ELF-1 (cell line): ENCODE measurements around the gene FASLG.
A peak's percentile ranks its signal among the peaks of the same experiment; 100 is the strongest.
"Not testable (repeated sequence)": the region's sequence is repeated elsewhere in the genome, so short reads cannot be mapped to it uniquely, and the experiment has no call there.

Experiments
- DNase-seq: peaks from one replicate; pipeline ENCODE4 v3.0.0-alpha.2; 2016; ENCODE audit warnings: low read depth, low spot score

Gene FASLG

DNA sequence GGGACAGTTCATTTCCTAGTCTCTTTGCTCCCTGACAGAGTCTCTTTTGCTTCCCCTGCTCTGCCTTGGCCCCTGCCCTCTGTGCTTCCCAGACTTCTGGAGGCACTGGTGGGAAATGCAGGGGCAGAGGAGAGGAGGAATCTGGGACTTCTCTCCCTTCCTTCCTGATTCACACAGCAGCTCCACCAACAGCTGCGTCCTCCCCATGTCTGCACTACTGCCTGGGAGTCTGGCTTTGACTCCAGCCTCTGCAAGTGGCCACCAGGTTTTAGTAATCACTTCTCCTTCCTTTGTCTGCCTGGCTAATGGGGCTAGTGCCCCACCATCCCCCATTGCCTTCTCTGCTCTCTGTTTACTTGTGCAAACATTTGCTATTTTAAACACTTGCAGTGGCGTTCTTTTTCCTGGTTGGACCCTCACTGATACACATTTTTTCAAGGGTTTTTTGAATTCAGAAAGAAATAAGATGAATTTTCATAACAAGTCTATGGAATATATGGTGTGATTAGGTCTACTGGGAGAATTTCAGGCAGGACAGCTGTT is 21.9 kb downstream of the FASLG start:
- DNase-seq = peak; percentile 20

DNA sequence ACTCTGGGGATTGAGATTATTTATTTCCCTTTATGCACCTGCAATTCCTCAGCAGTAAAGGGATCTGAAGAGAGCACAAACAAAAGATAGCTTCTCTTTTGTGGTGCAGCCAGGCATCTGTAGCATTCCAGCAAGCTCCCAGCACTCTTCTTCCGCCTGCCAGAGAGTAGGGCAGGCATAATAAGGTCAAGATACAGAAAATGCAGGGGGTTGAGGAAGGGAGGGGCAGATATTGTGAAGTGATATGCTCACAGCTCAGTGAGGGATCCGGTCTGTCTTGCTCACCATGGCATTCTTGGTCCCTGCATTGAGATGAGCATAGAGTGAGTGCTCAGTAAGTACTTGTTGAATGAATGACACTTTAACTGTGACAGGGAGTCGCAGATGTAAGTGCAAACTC is 23.9 kb downstream of the FASLG start:
- peak; percentile 46 for DNase-seq

DNA sequence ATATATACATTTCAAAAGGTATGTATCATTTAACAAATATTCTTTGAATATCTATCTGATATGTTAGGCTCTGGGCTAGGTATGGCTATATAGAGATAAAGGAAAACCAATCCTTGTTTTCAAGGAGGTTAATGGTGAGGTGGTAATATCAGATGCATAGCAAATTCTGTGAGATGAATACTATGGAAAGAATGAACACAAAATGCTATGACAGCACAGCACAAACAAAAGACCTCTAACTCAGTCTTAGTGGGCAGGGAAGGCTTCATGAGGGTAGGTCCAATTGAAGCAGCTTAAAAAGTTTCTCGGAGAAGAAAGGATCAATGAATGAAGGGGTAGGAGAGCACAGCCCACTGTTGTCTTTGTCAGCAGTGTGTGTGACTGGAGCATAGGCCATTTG is 27.2 kb downstream of the FASLG start:
- DNase-seq = no peak

DNA sequence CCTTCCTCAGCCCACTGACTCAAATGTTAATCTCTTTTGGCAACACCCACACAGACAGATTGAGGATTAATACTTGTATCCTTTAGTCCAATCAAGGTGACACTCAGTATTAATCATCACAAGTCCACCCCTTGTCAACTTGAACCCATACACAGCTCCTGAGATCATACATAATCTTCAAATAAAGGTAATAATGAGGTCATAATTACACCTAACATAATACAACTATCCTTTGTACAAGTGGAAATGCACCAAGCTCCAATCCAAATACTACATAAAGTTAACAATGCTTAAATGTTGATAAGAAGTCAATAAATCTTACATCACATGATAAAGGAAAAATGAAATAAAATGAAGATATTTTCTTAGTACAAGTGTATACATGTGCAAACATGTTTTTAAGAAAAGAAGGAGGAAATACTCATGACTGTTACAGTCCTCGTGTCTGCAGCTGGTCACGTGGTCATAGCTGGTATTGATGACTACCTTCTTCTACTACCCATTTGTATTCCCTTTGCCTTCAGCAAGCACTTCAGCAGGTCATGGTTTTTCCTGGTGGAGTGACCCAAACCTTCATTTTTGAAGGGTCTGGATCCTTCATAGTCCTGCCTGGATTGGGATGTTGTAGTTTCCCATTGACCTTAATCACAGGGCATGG is 29.7 kb downstream of the FASLG start:
- DNase-seq = not testable (repeated sequence)

DNA sequence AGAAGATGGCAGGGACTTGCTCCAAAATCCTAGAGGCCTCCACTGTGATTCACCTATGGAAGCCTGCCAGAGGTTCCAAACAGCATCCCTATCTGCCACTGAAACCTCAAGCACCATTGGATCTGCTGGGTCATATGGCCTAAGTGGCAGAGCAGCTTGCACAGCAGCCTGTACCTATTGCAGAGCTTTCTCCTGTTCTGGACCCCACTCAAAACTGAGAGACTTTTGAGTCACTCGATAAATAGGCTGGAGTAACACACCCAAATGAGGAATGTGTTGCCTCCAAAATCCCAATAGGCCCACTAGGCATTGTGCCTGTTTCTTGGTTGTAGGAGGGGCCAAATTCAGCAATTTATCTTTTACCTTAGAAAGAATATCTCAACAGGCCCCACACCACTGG is 32.0 kb downstream of the FASLG start:
- not testable (repeated sequence) for DNase-seq

DNA sequence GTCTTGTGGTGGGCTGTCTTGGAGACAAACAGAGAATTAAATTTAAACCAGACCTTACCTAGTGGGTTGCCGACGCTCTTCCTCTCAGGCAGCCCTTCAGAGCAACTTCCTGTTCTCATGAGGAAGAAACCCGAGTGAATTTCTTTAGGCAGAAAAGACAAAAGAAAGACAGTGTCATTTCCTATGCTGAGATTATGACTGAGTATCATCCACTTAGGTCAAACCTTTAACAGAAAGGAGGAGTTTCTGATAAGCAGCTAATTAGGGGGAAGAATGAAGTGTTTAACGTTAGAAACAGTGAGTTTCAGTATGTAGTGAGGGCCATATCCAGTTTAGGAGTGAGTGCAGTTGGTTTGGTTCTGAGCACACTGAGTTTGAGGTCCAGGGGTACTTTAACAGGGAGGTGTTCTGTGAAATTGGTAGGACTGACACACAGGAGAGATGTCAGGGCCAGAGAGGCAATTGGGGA is 38.7 kb downstream of the FASLG start:
- no peak for DNase-seq

DNA sequence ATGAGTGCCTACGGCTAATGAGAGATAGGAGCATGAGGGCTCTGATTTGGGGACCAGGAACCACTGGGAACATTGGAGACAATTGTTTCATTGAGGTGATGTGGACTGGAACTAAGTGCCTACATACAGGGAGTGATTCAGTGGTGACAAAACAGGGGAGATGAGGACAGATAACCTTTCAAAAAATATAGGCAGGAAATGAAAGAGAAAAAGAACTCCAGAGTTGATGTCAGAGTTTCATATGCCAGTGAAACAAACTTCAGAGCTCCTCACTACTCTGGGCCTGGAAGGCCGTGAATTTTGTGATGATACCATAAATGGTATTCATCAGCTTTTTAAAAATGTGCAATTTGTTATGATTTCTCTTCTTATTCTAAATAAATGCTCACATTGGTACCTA is 39.3 kb downstream of the FASLG start:
- no peak for DNase-seq

DNA sequence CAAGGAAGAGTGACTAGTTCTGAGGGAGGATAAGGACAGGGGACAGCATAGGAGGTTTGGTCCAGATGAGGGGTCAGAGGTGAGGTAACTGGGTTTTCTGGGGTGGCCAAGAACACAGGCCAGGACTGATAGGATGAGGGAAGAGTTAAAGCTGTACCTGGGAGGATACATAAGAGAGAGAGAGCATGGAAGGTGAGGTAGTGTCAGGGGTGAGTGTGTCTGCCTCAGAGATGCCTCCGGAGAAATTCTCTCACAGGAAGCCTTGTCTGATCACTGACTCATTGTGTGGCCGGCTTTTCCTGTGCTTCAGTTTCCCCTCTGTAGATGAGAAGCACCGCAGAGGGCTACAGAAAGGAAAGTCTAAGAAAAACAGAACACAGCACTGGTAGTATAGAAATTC is 40.2 kb downstream of the FASLG start:
- no peak for DNase-seq

DNA sequence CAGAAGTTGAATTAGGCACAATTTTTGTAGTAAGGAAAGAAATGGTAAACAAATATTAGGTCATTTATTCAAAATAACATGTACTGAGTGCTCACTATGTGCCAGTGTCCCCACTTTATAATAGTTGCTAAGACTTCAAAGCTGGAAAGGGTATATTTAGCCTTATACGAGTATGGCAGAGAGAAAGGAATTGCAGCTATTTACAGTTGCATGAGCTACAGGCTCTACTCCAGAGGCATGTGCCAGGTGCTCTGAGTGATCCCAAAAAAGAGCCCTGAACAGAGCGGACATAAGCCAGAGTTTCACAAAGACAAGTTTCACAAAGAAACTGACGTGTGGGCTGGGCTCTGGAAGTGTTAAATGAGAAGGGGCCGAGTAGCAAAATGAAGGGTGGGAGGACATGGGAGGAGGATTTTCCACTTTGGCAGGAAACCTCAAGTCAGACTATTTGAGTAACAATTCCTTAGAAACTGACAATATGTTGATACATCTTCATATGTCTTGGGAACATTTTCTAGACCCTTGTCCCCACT is 40.9 kb downstream of the FASLG start:
- DNase-seq = no peak

DNA sequence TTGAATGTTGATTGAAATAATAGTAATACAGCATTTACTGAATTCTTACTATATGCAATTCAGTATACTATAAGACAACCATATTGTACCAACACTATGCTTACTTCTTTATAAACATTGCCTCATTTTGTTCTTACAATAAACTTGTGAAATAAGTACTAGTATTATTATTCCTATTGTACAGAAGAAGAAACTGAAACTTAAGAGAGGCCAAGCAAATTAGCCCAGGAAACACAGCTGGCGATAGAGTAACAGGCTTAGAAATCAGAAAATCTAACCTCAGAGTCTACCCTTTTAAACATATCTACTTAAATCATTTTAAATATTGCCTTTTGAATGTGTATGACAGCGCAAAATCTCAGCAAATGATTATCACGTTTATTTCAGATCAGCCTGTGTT is 41.7 kb downstream of the FASLG start:
- no peak for DNase-seq

DNA sequence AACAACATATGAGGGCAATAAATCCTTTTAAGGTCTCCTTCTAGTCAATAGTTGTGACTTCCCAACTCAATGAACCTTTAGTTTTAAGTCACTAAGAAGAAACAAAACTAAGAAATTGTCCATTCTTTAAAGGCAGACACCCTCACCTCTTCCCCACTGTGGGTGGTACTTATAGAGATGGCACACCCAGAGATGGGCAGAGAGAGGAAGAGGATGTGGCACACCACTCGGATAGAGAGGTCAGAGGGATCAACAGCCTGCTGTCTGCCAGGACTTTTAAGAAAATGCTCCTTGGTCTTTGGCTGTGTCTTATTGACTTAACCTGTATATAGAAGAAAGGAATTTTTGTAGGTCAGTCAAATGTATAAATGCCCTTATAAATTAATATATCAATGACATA is 45.1 kb downstream of the FASLG start:
- no peak for DNase-seq

DNA sequence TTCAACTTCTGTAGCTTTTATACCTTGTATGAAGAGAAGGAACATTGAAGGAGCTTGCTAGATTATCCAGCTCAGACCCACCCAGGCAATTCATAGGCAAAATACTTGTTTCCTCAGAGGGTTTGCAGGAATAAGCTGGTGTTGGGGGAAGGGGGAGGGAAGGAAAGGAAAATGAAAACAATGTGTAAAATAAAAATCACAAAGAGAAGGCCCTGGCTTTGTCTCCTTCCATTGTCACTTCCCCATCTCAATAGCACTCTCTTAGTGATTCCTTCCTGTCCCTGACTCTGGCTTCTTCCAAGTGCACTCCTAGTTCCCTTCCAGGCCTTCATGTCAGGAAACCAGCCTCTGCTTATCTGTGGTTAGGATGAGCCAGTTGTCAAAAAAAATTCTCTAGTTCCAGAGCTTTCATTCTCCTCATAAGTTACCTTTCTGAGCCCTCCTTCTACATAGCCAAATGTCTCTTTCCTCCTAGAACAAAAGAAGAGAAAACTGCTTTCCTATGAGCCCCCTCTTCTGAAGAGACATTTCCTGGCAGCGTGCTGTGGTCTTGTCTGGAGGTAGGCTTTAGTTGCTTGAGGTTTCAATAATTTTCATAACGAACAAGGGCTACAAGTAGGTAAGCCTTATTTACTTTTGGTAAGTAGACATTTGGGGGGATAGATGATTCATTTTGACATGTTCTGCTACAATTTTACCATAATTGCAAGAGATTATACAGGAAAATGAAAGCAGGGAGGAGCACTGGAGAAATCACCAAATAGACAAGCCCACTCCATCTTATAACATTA is 45.7 kb downstream of the FASLG start:
- no peak for DNase-seq

DNA sequence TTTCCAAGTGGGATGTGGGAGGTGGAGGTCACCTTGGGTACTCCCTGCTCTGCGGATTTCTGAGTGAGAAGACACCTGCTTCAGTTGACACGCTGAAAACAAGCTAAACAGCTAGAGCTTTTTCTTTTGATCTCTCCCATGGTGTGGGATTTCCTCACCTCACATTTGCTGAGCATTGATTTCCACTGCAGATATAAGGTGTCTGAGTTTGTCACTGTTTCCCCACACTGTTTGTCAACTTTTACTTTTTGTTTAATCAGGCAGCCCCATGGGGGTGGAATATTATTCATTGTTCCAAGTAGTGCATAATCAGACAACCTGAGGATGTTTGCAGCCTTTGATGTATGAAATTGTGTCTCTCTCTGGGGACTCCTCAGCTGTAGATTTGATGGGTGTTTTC is 49.5 kb downstream of the FASLG start:
- DNase-seq = no peak

DNA sequence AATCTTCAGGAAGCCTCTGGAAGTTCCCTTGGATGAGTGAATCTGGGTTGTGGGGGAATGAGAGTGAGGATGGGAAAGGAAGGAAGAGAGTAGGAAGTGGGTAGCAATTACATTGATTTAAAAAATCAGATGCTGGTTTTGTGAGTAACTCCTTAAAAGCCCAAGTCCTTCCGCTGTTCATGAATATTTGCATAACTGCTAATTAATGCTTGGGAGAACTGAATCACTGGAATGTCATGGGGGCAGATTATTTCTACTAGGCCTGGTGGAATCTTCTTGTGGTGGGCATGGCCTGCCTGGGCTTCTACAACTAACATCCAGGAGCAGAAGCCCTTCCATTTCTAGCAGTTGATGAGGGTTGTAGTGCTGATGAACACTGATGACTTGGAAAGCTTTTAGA is 52.7 kb downstream of the FASLG start:
- DNase-seq = no peak

DNA sequence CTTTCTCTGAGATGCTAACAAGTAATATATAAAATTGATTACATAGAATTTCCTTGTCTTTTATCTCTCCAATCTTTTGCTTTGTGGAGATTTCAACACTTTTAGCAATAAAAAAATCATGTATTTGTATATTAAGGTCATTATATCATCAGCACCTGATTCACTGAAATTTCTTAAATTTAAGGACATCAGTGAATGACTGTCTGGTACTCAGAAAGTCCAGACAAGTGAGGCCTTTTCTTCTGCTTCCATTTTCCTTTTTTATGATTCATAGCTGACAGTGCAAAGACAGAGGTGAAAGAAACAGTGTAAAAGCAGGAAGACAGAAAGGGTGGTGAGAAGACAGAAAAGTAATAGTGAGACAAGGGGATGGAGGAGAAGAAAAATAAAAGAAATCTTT is 54.6 kb downstream of the FASLG start:
- no peak for DNase-seq
